Posterior cingulate gyrus (tissue), 11 donors: ENCODE data around the gene HSFX3.
A peak's percentile ranks its signal among the peaks of the same experiment; 100 is the strongest.
"Not testable (repeated sequence)": the region's sequence is repeated elsewhere in the genome, so short reads cannot be mapped to it uniquely, and the experiment has no call there.

Source experiments
- DNase-seq, 10 donors: peaks; one replicate each; pipeline versions ENCODE4 v3.0.0 to v3.0.0-alpha.2; 2020 to 2021; ENCODE audit warnings: mixed read lengths in 3 of 10
- intact Hi-C: fragments of 100-400 bp; cut with DNase I; formaldehyde crosslinking; loops from one replicate; pipeline ENCODE4 v1.15.1; 2023

Gene HSFX3

GRCh38 chrX:149520636-149521277 lies 29.0 kb downstream of the HSFX3 start:
- DNase-seq, intact Hi-C loops: not testable (repeated sequence)

GRCh38 chrX:149518236-149518635 lies 31.5 kb downstream of the HSFX3 start:
- intact Hi-C loops, result no loop called here
- no peak for DNase-seq

- intact Hi-C loops, result no loop called here
- no peak for DNase-seq
Measured at GRCh38 chrX:149517308-149517707, 32.4 kb downstream of the HSFX3 start.

GRCh38 chrX:149516604-149517003 lies 33.1 kb downstream of the HSFX3 start:
- intact Hi-C loops, result no loop called here
- DNase-seq, result no peak

GRCh38 chrX:149515954-149516602 lies 33.6 kb downstream of the HSFX3 start:
- intact Hi-C loops, result no loop called here
- no peak for DNase-seq

- intact Hi-C loops, result no loop called here
- DNase-seq, result no peak
Measured at GRCh38 chrX:149513825-149514428, 35.8 kb downstream of the HSFX3 start.

- intact Hi-C loops, result no loop called here
- peak in 8 of 10 donors; percentile 39 to 91 (median 50) for DNase-seq
Measured at GRCh38 chrX:149512225-149512885, 37.4 kb downstream of the HSFX3 start.

- intact Hi-C loops, result no loop called here
Measured at GRCh38 chrX:149511081-149511480, 38.6 kb downstream of the HSFX3 start.

GRCh38 chrX:149510386-149510785 lies 39.3 kb downstream of the HSFX3 start:
- DNase-seq, result no peak
- intact Hi-C loops, result no loop called here

More at GRCh38 chrX:149511081-149511480, 38.6 kb downstream of the HSFX3 start:
- no peak for DNase-seq

GRCh38 chrX:149508467-149508866 lies 41.3 kb downstream of the HSFX3 start:
- intact Hi-C loops, result no loop called here

GRCh38 chrX:149506349-149506748 lies 43.4 kb downstream of the HSFX3 start:
- intact Hi-C loops, result no loop called here

More at GRCh38 chrX:149508467-149508866, 41.3 kb downstream of the HSFX3 start:
- no peak for DNase-seq

GRCh38 chrX:149505671-149506070 lies 44.1 kb downstream of the HSFX3 start:
- DNase-seq, result no peak
- intact Hi-C loops, result no loop called here

More at GRCh38 chrX:149506349-149506748, 43.4 kb downstream of the HSFX3 start:
- DNase-seq, result no peak

GRCh38 chrX:149504915-149505651 lies 44.6 kb downstream of the HSFX3 start, which contains the start of gene IDS:
IDS (minus strand) TSS chrX:149505306; CDS start chrX:149505137, 169 bp downstream.
- intact Hi-C loops, result no loop called here
- peak; percentile 72 to 99 (median 89) for DNase-seq

GRCh38 chrX:149504226-149504914 lies 45.4 kb downstream of the HSFX3 start:
- intact Hi-C loops, result no loop called here
- peak in 3 of 10 donors; percentile 11 to 86 (median 76) for DNase-seq

GRCh38 chrX:149503446-149503845 lies 46.3 kb downstream of the HSFX3 start:
- intact Hi-C loops, result not testable (repeated sequence)
- peak in 5 of 10 donors; percentile 26 to 90 (median 59) for DNase-seq

- DNase-seq, intact Hi-C loops: not testable (repeated sequence)
Measured at GRCh38 chrX:149502923-149503322, 46.8 kb downstream of the HSFX3 start.

GRCh38 chrX:149499766-149500165 lies 50.0 kb downstream of the HSFX3 start:
- intact Hi-C loops, result no loop called here
- DNase-seq, result no peak

GRCh38 chrX:149498767-149499166 lies 51.0 kb downstream of the HSFX3 start:
- no peak for DNase-seq
- intact Hi-C loops, result no loop called here
